ENCODE data around the gene SPAG16.

DNA sequence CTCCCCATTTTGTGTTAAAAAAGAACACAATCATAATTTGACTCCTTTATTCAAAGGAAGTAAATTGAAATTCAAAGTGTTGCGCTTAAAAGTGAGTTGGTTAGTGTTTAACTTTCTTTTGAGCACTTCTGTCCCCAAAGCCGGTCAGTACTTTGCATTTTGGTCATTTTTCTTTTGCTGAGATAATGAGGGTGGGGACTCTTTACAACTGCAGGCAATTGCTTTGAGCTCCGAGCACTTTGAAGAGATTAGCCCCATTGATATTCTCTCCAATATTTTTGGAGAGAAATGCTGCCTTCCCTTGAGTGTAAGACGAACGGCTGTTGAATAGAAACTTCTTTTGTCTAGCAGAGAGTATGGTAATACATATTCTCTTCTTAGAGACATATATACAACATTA, 885.0 kb downstream of the SPAG16 start:
- TF ChIP-seq CTCF (IDR thresholded peaks at IDR 0.05) (no peak), POLR2A (IDR thresholded peaks at IDR 0.05) (no peak)

Measured in body of pancreas (tissue), 4 donors.